ENCODE measurements around the gene TXNDC11. TPM values are rescaled to one million over a fixed set of nuclear protein-coding genes. Genes with fewer than 3 reads are reported as not detected.

Gene TXNDC11
- total and polyA plus RNA-seq, 2 experiments from 2014 or later, result 6.8 to 12.0 TPM

DNA sequence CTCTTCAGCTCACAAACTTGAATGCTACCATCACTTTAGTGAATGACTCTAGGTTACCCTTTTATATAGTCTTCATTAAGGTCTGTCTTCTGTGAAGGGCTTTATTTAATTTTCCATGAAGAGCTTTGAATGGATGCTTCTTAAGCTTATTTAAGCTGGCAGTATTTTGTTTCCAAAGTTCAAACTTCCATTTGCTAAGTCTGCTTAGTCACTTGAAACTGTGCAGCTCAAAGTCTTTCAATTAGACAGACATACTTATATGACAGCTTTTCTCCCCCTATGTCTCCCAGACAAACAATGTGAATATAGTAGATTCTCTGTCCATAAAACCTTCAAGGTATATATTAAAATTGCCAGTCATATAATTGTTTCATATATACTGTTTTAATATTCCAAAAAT is 23.5 kb downstream of the TXNDC11 start:
- Mint-ChIP-seq H3K36me3 (ENCODE audit: low read depth) (peaks cover 10% of the 10 kb centered on the region; the same call in 2 of the 3 replicates), H3K27ac (no peak overlapping the region), H3K4me3 (no peak overlapping the region), H3K9me3 (no peaks in the 10 kb centered on the region), H3K4me1 (peaks cover 8% of the 10 kb centered on the region; the same call in 2 of the 3 replicates), H3K27me3 (ENCODE audit: insufficient read depth, low read depth, poor library complexity) (no peaks in the 10 kb centered on the region)
- 0 out of 2 replicates have a peak overlapping the region, but pooled peaks have one; percentile 36 for H3K27ac ChIP-seq (ENCODE audit: low read depth)
- H2AFZ ChIP-seq, result no peak overlapping the region
- ATAC-seq (no peak), DNase-seq (ENCODE audit: low spot score) (no peak)
- no peaks in the 10 kb centered on the region for H3K79me2 ChIP-seq (replicated peaks; ENCODE audit: insufficient read depth)
- H3K4me3 ChIP-seq, result no peak overlapping the region
- no peaks in the 10 kb centered on the region for H3K27me3 ChIP-seq (ENCODE audit: insufficient read depth)
- no peaks in the 10 kb centered on the region; the same call in 1 of the 2 replicates for H3F3A ChIP-seq (replicated peaks; ENCODE audit: low read depth)
- no peaks in the 10 kb centered on the region for H3K9me2 ChIP-seq (ENCODE audit: insufficient read depth)
- no peak overlapping the region for H3K4me2 ChIP-seq
- 0 out of 2 replicates have a peak, but pooled peaks cover 7% of the 10 kb centered on the region for H3K4me1 ChIP-seq (ENCODE audit: insufficient read depth)
- 0 out of 2 replicates have a peak, but pooled peaks cover 3% of the 10 kb centered on the region for H4K20me1 ChIP-seq (replicated peaks; ENCODE audit: insufficient read depth)
- TF ChIP-seq POLR2AphosphoS5 (IDR thresholded peaks at IDR 0.05; ENCODE audit: low read depth), result no peak
- TF ChIP-seq JUNB (IDR thresholded peaks at IDR 0.05; ENCODE audit: unreplicated experiment), result no peak
- TF ChIP-seq STAT1 (IDR thresholded peaks at IDR 0.05; ENCODE audit: unreplicated experiment), result no peak
- no peak for TF ChIP-seq ZNF462 (CRISPR knock-in tag; IDR thresholded peaks at IDR 0.05)
- TF ChIP-seq CREB1 (CRISPR knock-in tag; IDR thresholded peaks at IDR 0.05; ENCODE audit: low read depth), result no peak
- no peak for TF ChIP-seq REST (IDR thresholded peaks at IDR 0.05; ENCODE audit: unreplicated experiment)
- TF ChIP-seq ETS1 (IDR thresholded peaks at IDR 0.05), result no peak
- no peak for TF ChIP-seq EZH2phosphoT487 (IDR thresholded peaks at IDR 0.05; ENCODE audit: unreplicated experiment)
- TF ChIP-seq ZNF331 (CRISPR knock-in tag; IDR thresholded peaks at IDR 0.05; ENCODE audit: low read depth), result no peak
- TF ChIP-seq EZH2 (IDR thresholded peaks at IDR 0.05; ENCODE audit: low read depth, unreplicated experiment), result no peak
- 0 out of 2 replicates have a peak, but pooled peaks cover 6% of the 10 kb centered on the region for H3K36me3 ChIP-seq (ENCODE audit: insufficient read depth)
